HL-60 (cell line): ENCODE data around the gene DYNC1I2.

Source experiments
- DNase-seq, 2 experiments: peaks; one replicate each; pipeline ENCODE4 v3.0.0-alpha.2; 2010 to 2020; ENCODE audit warnings: low read depth in 1 of 2, low spot score in 1 of 2
- H3K27ac ChIP-seq: fragments of 250-450 bp; sonication (Bioruptor Pico); replicated peaks from 2 replicates; pipeline ENCODE4 v1.5.1; 2020; ENCODE audit warnings: mild to moderate bottlenecking, moderate library complexity
- H3K27me3 ChIP-seq: fragments of 250-450 bp; sonication (Bioruptor Pico); 2 replicates; pipeline ENCODE4 v1.5.1; 2021; ENCODE audit warnings: mild to moderate bottlenecking, moderate library complexity; ENCODE audit not compliant: insufficient read depth, poor library complexity, severe bottlenecking
- H3K4me3 ChIP-seq: replicated peaks from 2 replicates; pipeline ENCODE4 v1.5.1; 2011; ENCODE audit warnings: mild to moderate bottlenecking, control low read depth, low read length; ENCODE audit not compliant: insufficient read depth
- CTCF ChIP-seq: IDR thresholded peaks from one replicate; pipeline ENCODE4 v1.5.1; 2011; ENCODE audit warnings: low read length, control low read depth, inconsistent platforms; ENCODE audit not compliant: insufficient read depth
- GABPA ChIP-seq: IDR thresholded peaks from 2 replicates; pipeline ENCODE4 v1.6.1; 2012; ENCODE audit warnings: low read depth
- POLR2AphosphoS5 ChIP-seq: IDR thresholded peaks from 2 replicates; pipeline ENCODE4 v1.6.1; 2012; ENCODE audit warnings: low read depth
- REST ChIP-seq: IDR thresholded peaks from 2 replicates; pipeline ENCODE4 v1.6.1; 2012; ENCODE audit warnings: low read depth; ENCODE audit not compliant: insufficient replicate concordance
- SPI1 ChIP-seq: IDR thresholded peaks from 2 replicates; pipeline ENCODE4 v1.6.1; 2012; ENCODE audit warnings: low read depth, mild to moderate bottlenecking, borderline replicate concordance

Gene DYNC1I2

GRCh38 chr2:171785450-171785849, 98.2 kb downstream of the DYNC1I2 start:
- no peak for DNase-seq
- H3K27ac ChIP-seq: no peak overlapping the region
- TF ChIP-seq REST (no peak), POLR2AphosphoS5 (no peak), CTCF (no peak), SPI1 (no peak), GABPA (no peak)

GRCh38 chr2:171787333-171788072, 100.2 kb downstream of the DYNC1I2 start:
- no peaks in the 10 kb centered on the region for H3K27me3 ChIP-seq
- TF ChIP-seq REST (no peak), GABPA (no peak), SPI1 (no peak), CTCF (no peak), POLR2AphosphoS5 (no peak)
- no peak for DNase-seq
- no peak overlapping the region for H3K27ac ChIP-seq
- H3K4me3 ChIP-seq: no peak overlapping the region

More at GRCh38 chr2:171785450-171785849, 98.2 kb downstream of the DYNC1I2 start:
- no peaks in the 10 kb centered on the region for H3K27me3 ChIP-seq
- H3K4me3 ChIP-seq: no peak overlapping the region

- TF ChIP-seq POLR2AphosphoS5 (no peak), CTCF (no peak), SPI1 (no peak), GABPA (no peak)
- no peak for DNase-seq
- H3K27ac ChIP-seq: no peak overlapping the region
- H3K4me3 ChIP-seq: no peak overlapping the region
- no peaks in the 10 kb centered on the region for H3K27me3 ChIP-seq
Measured at GRCh38 chr2:171788316-171788993, 101.2 kb downstream of the DYNC1I2 start.
